HG02973 (cell line): ENCODE measurements around the gene TIPRL.
"Not testable (repeated sequence)": the region's sequence is repeated elsewhere in the genome, so short reads cannot be mapped to it uniquely, and the experiment has no call there.

ENCODE experiments used
- ATAC-seq: cut with Tn5 transposase; IDR thresholded peaks from one replicate; pipeline ENCODE4 v1.9.1; 2021; ENCODE audit warnings: moderate library complexity; ENCODE audit not compliant: unreplicated experiment

The TIPRL gene

DNA sequence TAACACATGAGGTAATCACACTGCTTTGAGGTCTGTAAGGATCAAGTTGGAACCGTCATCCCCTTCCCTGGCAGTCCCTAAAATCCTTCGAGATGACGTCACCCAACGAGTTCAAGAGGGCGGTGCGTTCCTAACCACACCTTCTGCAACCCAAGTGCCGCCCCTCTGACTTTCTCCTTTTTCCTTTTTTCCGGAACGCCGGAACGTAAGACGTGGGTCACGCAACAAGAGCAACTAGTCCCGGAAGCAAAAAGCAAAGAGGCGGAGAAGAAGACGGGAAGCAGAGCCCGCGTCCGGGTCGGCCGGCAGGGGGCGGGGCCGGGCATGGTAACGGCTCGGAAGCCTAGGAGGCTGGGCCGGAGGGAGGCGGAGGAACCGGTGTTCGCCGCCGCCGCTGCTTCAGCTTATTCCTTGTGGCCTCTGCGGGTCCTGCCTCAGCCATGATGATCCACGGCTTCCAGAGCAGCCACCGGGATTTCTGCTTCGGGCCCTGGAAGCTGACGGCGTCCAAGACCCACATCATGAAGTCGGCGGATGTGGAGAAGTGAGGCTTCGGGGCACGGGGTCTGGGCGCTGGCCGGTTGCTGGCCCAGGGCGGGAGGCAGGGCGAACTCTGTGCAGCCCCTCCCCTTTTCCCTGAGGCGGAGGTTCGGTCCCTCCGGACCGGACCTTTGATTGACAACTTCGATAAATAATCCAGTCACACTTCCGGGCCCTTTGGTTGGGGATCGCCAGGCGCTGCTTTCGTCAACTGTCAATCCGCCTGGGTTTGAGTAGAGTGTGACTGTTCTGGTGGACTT lies at the start of gene TIPRL:
TSS of gene TIPRL (plus strand) at position 325 of the 800 bp plus-strand sequence. CDS start at position 441, 116 bp downstream.
- peak; percentile 86 for ATAC-seq

DNA sequence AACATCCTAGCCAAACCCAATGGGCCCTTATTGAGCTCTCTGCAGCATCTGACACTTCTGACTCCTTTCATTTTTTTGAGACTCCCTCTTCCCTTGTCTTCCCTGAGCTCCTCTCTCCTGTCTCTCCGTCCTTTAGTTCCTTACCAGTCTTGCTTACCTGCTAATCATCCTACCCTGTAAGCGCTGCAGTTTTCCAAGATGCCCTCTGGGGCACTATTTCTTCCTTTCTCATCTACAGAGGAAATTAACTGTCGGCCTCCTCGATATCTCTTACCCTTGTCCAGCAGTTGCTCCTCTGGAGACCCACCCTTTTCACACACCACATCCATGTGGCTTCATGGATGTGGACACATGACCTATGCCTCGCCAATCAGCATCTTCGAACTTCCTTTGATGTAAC lies 48.8 kb upstream of the TIPRL start:
- no peak for ATAC-seq

GRCh38 chr1:168134132-168134531 lies 44.6 kb upstream of the TIPRL start:
- ATAC-seq = no peak

GRCh38 chr1:168134642-168135041 lies 44.1 kb upstream of the TIPRL start:
- no peak for ATAC-seq

GRCh38 chr1:168135116-168135920 lies 43.4 kb upstream of the TIPRL start:
- ATAC-seq = no peak

- no peak for ATAC-seq
Observed at GRCh38 chr1:168135921-168136708, 42.6 kb upstream of the TIPRL start.

DNA sequence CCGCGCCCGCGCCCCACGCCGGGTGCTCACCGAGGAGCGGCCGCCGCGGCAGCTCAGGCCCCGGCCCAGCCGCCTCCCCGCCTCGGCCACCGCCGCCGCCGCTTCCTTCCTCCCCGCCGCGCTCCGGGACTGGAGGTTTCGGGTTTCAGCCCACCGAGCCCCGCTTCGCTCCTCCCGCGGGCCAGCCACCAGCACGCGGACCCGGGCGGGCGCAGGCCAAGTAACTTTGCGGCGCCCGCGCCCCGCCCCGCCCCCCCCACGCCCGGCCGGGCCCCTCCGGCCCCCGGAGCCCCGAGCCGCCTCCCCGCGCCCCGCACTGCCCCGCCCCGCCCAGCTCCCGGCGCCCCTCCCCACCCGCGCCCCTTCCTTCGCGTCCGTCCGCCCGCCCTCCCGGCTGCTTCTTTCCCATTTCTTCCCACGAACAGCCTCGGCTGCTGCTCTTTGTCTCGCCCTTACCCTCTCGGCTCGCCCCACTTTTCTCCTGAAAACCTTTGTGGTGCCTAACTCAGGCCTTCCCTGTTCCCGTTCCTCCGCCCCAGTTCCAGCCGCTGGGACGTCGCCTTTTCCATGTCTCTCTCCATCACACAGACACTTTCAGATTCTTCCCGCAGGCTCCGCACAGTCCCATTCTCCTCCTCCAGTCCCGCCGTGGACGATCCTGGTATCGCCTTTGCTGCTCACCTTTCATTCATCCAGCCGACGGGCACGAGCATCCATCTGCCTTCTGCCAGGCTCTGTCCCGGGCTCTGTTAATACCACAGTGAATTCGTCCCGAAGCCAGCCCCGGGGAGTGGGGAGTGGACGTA lies 41.9 kb upstream of the TIPRL start, which contains the start of gene GPR161:
TSS of gene GPR161 (minus strand) at position 222 of the 806 bp plus-strand sequence. CDS start 32,080 bp downstream, outside the sequence.
- no peak for ATAC-seq

DNA sequence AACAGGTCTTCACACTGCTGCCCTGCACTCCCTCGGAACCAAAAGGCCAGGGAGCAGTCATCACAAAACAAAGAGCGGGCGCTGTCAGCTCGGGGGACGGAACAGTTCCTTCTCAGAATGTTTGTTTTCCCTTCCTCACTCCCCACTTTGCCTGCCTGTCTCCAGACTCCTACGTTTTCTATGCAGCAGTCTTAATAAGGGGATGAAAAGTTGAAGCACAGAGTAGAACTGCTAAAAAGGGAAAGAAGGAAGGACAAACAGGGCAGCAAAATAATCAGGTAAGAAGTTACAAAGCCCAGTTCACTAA lies 41.3 kb upstream of the TIPRL start:
- no peak for ATAC-seq

GRCh38 chr1:168138134-168138533 lies 40.6 kb upstream of the TIPRL start:
- no peak for ATAC-seq

GRCh38 chr1:168139070-168139469 lies 39.7 kb upstream of the TIPRL start:
- ATAC-seq = no peak

- no peak for ATAC-seq
Observed at GRCh38 chr1:168141871-168142385, 36.8 kb upstream of the TIPRL start.

GRCh38 chr1:168145184-168146159 lies 33.3 kb upstream of the TIPRL start:
- ATAC-seq = peak; percentile 90

DNA sequence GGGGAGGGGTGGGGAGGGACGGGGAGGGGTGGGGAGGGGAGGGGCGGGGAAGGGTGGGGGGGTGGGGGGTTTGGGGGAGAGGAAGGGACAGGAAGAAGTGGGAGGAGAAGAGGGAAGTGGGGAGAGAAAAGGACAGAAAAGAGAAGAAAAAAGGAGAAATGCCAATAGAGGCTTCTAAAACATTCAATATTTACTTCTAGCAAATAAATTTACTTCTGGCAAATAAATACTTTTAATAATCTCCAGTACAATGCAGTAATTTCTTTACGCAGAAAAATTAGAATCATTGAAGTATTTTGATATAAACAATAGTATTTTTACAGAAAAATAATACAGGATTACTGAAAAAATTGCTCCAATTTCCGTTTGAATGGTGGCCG lies 32.6 kb upstream of the TIPRL start:
- ATAC-seq = no peak

DNA sequence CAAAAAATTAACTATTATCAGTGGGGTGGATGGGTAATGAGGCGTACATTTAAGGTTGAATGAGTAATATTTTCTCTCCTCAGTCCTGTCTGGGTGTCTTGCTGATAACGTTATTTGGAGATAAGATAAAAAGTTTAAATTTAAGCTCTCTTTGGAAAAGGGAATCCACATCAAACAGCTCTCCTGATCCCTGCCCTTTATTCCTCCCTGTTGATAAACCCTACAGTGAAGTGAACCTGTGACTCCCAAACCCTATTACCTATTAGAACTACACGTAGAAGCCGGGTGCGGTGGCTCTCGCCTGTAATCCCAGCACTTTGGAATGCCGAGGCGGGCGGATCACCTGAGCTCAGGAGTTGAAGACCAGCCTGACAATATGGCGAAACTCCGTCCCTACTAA lies 32.1 kb upstream of the TIPRL start:
- no peak for ATAC-seq

GRCh38 chr1:168148916-168149315 lies 29.8 kb upstream of the TIPRL start:
- ATAC-seq = peak; percentile 77

GRCh38 chr1:168150283-168150682 lies 28.5 kb upstream of the TIPRL start:
- ATAC-seq = no peak

GRCh38 chr1:168151935-168152334 lies 26.8 kb upstream of the TIPRL start:
- ATAC-seq = no peak

DNA sequence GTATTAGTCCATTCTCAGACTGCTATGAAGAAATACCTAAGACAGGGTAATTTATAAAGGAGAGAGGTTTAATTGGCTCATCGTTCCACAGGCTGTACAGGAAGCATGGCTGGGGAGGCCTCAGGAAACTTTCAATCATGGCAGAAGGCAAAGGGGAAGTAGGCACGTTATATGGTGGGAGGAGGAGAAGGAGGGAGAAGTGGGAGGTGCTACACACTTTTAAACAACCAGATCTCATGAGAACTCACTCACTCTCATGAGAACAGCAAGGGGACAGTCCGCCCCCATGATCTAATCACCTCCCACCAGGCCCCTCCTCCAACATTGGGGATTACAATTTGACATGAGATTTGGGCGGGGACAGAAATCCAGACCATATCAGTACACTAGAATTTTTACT lies 24.1 kb upstream of the TIPRL start:
- not testable (repeated sequence) for ATAC-seq

- no peak for ATAC-seq
Observed at GRCh38 chr1:168155910-168156309, 22.9 kb upstream of the TIPRL start.
